ENCODE data around the gene TLCD4.

- TF ChIP-seq USF1 (IDR thresholded peaks at IDR 0.05) (no peak), TEAD4 (IDR thresholded peaks at IDR 0.05) (no peak), RAD21 (IDR thresholded peaks at IDR 0.05; ENCODE audit: low read depth) (no peak), YY1 (IDR thresholded peaks at IDR 0.05; ENCODE audit: low read depth) (no peak), MAX (IDR thresholded peaks at IDR 0.05) (no peak), EP300 (IDR thresholded peaks at IDR 0.05; ENCODE audit: borderline replicate concordance) (no peak), CEBPB (IDR thresholded peaks at IDR 0.05) (no peak), TAF1 (IDR thresholded peaks at IDR 0.05; ENCODE audit: low read depth) (no peak)
Observed at GRCh38 chr1:95096218-95096841, 20.8 kb upstream of the TLCD4 start.

Data from Ishikawa (cell line).